Hepatocyte (in vitro differentiated cells): Measurements from ENCODE around the gene SLC7A14. TPM values are rescaled to one million over a fixed set of nuclear protein-coding genes. Genes with fewer than 3 reads are reported as not detected.

Experiments used
- DNase-seq: peaks from one replicate; pipeline ENCODE4 v3.0.0-alpha.2; 2016; ENCODE audit warnings: low spot score
- H2AFZ ChIP-seq: fragments of 200-600 bp; sonication (generic); 2 replicates; pipeline ENCODE4 v1.6.0; 2016; ENCODE audit warnings: antibody characterized with exemption, mild to moderate bottlenecking
- H3K27ac ChIP-seq: fragments of 200-600 bp; sonication (generic); 2 replicates; pipeline ENCODE4 v1.5.1; 2016; ENCODE audit warnings: mild to moderate bottlenecking
- H3K27me3 ChIP-seq: fragments of 200-600 bp; sonication (generic); 2 replicates; pipeline ENCODE4 v1.6.1; 2016
- H3K36me3 ChIP-seq: fragments of 200-600 bp; sonication (generic); replicated peaks from 2 replicates; pipeline ENCODE4 v1.5.1; 2016; ENCODE audit warnings: low read depth; ENCODE audit not compliant: insufficient read depth
- H3K4me1 ChIP-seq: fragments of 200-600 bp; sonication (generic); 2 replicates; pipeline ENCODE4 v1.5.1; 2016; ENCODE audit warnings: mild to moderate bottlenecking, moderate library complexity; ENCODE audit not compliant: insufficient read depth
- H3K4me2 ChIP-seq: fragments of 200-600 bp; sonication (generic); 2 replicates; pipeline ENCODE4 v1.6.0; 2016
- H3K4me3 ChIP-seq: fragments of 200-600 bp; sonication (generic); 2 replicates; pipeline ENCODE4 v1.5.1; 2016; ENCODE audit warnings: mild to moderate bottlenecking
- H3K79me2 ChIP-seq: fragments of 200-600 bp; sonication (generic); 2 replicates; pipeline ENCODE4 v1.6.0; 2017; ENCODE audit warnings: mild to moderate bottlenecking
- H3K9me2 ChIP-seq: fragments of 200-600 bp; sonication (generic); replicated peaks from 2 replicates; pipeline ENCODE4 v1.6.0; 2017; ENCODE audit warnings: mild to moderate bottlenecking; ENCODE audit not compliant: insufficient read depth
- H3K9me3 ChIP-seq: fragments of 200-600 bp; sonication (generic); 2 replicates; pipeline ENCODE4 v1.5.1; 2016; ENCODE audit warnings: low read depth, mild to moderate bottlenecking
- H4K20me1 ChIP-seq: fragments of 200-600 bp; sonication (generic); 2 replicates; pipeline ENCODE4 v1.6.0; 2016; ENCODE audit warnings: mild to moderate bottlenecking; ENCODE audit not compliant: insufficient read depth, poor library complexity, severe bottlenecking
- CTCF ChIP-seq: fragments of 200-600 bp; sonication (generic); IDR thresholded peaks from 2 replicates; pipeline ENCODE4 v1.5.1; 2016; ENCODE audit warnings: antibody characterized with exemption, mild to moderate bottlenecking; ENCODE audit not compliant: poor library complexity
- EZH2 ChIP-seq: fragments of 200-600 bp; sonication (generic); IDR thresholded peaks from 2 replicates; pipeline ENCODE4 v1.6.1; 2016; ENCODE audit warnings: antibody characterized with exemption, mild to moderate bottlenecking, borderline replicate concordance
- EZH2phosphoT487 ChIP-seq: fragments of 200-600 bp; sonication (generic); IDR thresholded peaks from one replicate; pipeline ENCODE4 v1.6.1; 2018; ENCODE audit warnings: antibody characterized with exemption, mild to moderate bottlenecking, low read depth, moderate library complexity; ENCODE audit not compliant: unreplicated experiment, severe bottlenecking
- WGBS: methylation state at CpG from one replicate; pipeline ENCODE4 v1.1.6; 2016; ENCODE audit warnings: low lambda C conversion rate; ENCODE audit errors: missing lambda C conversion rate; 5-methylcytosine and 5-hydroxymethylcytosine counted together
- polyA plus RNA-seq: library from polyadenylated mRNA; unstranded; fragments of >200 nt; fragmentation: Nextera tagmentation; extraction: Ambion mirVana; gene quantifications from 2 replicates; pipeline ENCODE4 v1.2.1, GENCODE V29; 2016
- total RNA-seq: library from RNA; depleted of rRNA; stranded (reverse); fragments of >200 nt; gene quantifications from 2 replicates; pipeline ENCODE4 v1.2.3, GENCODE V29; 2014

The SLC7A14 gene
- total and polyA plus RNA-seq, 2 experiments from 2014 or later, result 0.10 TPM; not detected in 1

GRCh38 chr3:170534227-170534626, 51.6 kb downstream of the SLC7A14 start:
- WGBS, result 91% methylated on average over 3 of the region's 3 CpGs
- no peak for TF ChIP-seq EZH2
- no peak for TF ChIP-seq EZH2phosphoT487
- no peak for TF ChIP-seq CTCF
- Histone ChIP-seq H3K36me3 (no peaks in the 10 kb centered on the region), H3K9me2 (no peaks in the 10 kb centered on the region), H3K27me3 (no peaks in the 10 kb centered on the region), H3K27ac (no peak overlapping the region), H3K4me3 (no peak overlapping the region), H3K9me3 (no peaks in the 10 kb centered on the region), H4K20me1 (no peaks in the 10 kb centered on the region), H3K4me2 (no peak overlapping the region), H3K79me2 (no peaks in the 10 kb centered on the region), H2AFZ (no peak overlapping the region), H3K4me1 (no peaks in the 10 kb centered on the region)
- no peak for DNase-seq

- H4K20me1 ChIP-seq, result no peaks in the 10 kb centered on the region
- H3K9me2 ChIP-seq, result no peaks in the 10 kb centered on the region
- WGBS, result 81% methylated on average over 6 of the region's 6 CpGs
- no peak overlapping the region for H3K4me2 ChIP-seq
- no peaks in the 10 kb centered on the region for H3K9me3 ChIP-seq
- DNase-seq, result no peak
- H3K36me3 ChIP-seq, result no peaks in the 10 kb centered on the region
- no peak overlapping the region for H2AFZ ChIP-seq
- TF ChIP-seq EZH2phosphoT487 (no peak), EZH2 (no peak), CTCF (no peak)
- H3K27ac ChIP-seq, result no peak overlapping the region
- H3K79me2 ChIP-seq, result no peaks in the 10 kb centered on the region
- no peak overlapping the region for H3K4me3 ChIP-seq
- no peaks in the 10 kb centered on the region for H3K4me1 ChIP-seq
- no peaks in the 10 kb centered on the region for H3K27me3 ChIP-seq
These were observed 53.3 kb downstream of the SLC7A14 start for GRCh38 chr3:170532573-170532972.

GRCh38 chr3:170531657-170532335, 54.1 kb downstream of the SLC7A14 start:
- no peak overlapping the region for H2AFZ ChIP-seq
- no peaks in the 10 kb centered on the region for H3K4me1 ChIP-seq
- no peaks in the 10 kb centered on the region for H3K79me2 ChIP-seq
- DNase-seq, result no peak
- no peaks in the 10 kb centered on the region for H3K9me3 ChIP-seq
- H3K27ac ChIP-seq, result no peak overlapping the region
- no peaks in the 10 kb centered on the region for H4K20me1 ChIP-seq
- 63% methylated on average over 7 of the region's 7 CpGs for WGBS
- no peak overlapping the region for H3K4me2 ChIP-seq
- no peaks in the 10 kb centered on the region for H3K9me2 ChIP-seq
- H3K27me3 ChIP-seq, result no peaks in the 10 kb centered on the region
- no peaks in the 10 kb centered on the region for H3K36me3 ChIP-seq
- TF ChIP-seq CTCF, result no peak
- no peak for TF ChIP-seq EZH2
- TF ChIP-seq EZH2phosphoT487, result no peak
- no peak overlapping the region for H3K4me3 ChIP-seq

- Histone ChIP-seq H3K4me2 (no peak overlapping the region), H3K9me2 (no peaks in the 10 kb centered on the region), H4K20me1 (no peaks in the 10 kb centered on the region), H3K4me1 (no peaks in the 10 kb centered on the region), H3K27me3 (no peaks in the 10 kb centered on the region), H3K4me3 (no peak overlapping the region), H3K79me2 (no peaks in the 10 kb centered on the region), H2AFZ (no peak overlapping the region), H3K9me3 (no peaks in the 10 kb centered on the region), H3K36me3 (no peaks in the 10 kb centered on the region), H3K27ac (no peak overlapping the region)
- no peak for DNase-seq
- 74% methylated on average over 6 of the region's 6 CpGs for WGBS
- TF ChIP-seq EZH2 (no peak), CTCF (no peak), EZH2phosphoT487 (no peak)
These were observed 54.8 kb downstream of the SLC7A14 start for GRCh38 chr3:170531054-170531453.
